GM18858 (cell line): Measurements from ENCODE around the gene SERPINE2.

ENCODE experiments used
- ATAC-seq: cut with Tn5 transposase; IDR thresholded peaks from one replicate; pipeline ENCODE4 v1.9.1; 2021; ENCODE audit not compliant: unreplicated experiment

The SERPINE2 gene

GRCh38 chr2:224039080-224039769, at the start of gene SERPINE2:
Gene SERPINE2 (minus strand): TSS chr2:224039286. CDS start chr2:224001900, 37,386 bp downstream.
- ATAC-seq: peak; percentile 33

- no peak for ATAC-seq
Observed at GRCh38 chr2:224086226-224086914, 47.3 kb upstream of the SERPINE2 start.

DNA sequence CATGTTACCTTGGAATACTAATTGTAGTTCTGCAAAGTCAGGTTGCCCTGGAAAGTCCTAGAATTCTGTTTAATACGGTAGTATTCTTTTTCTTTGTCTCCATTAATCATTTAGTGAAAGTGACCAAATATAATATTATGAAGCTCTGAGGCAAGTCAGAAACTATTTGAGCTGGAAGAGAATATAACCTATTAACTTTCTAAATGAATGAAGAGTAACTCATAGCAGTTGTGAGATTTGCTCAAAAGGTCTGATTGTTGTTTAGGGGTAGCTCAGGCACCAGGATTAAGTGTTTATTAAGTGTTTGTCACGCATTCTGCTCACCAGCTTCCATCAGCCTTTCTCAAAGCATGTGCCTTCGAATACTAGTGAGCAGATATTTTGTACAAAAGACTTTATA, 46.7 kb upstream of the SERPINE2 start:
- no peak for ATAC-seq

- ATAC-seq: no peak
Observed at GRCh38 chr2:224085246-224085645, 46.2 kb upstream of the SERPINE2 start.

- ATAC-seq: no peak
Observed at GRCh38 chr2:224084266-224084892, 45.3 kb upstream of the SERPINE2 start.

GRCh38 chr2:224083638-224084037, 44.6 kb upstream of the SERPINE2 start:
- ATAC-seq: no peak

- no peak for ATAC-seq
Observed at GRCh38 chr2:224078656-224079055, 39.6 kb upstream of the SERPINE2 start.

DNA sequence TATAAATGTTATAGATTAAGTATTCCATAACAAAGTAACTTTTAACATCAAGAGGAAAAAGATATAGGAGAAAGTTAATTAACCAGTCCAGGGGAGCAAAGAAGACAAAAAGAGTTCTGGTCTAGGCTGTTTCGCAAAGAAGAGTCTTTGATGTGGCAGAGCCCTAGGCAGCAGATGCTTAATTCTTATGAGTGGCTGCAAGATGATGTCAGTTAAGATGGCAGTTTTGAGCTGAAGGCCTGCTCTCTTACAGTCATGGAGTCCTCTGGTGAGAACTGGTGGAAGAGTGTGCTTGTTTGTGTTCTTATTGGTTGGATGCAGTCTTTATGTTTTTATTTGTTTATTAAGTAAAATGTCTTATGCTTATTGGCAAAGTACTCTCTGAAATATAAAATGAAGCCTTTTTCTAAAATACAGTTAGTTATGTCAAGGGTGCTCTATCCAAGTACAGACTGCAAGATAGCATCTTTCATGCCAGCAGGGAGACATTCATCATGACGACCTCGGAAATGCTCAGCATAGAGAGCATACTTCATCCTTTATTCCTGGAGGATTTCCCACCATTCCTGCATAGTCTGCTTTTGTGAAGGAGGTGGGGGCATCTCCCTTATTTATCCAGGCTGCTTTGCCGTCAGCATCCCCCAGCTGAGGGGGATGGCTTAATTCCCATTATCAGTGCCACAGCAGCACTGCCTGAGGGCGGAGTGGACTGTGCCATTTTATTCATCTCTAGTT, 38.9 kb upstream of the SERPINE2 start:
- no peak for ATAC-seq

- ATAC-seq: no peak
Observed at GRCh38 chr2:224075588-224075987, 36.5 kb upstream of the SERPINE2 start.

GRCh38 chr2:224073676-224074075, 34.6 kb upstream of the SERPINE2 start:
- ATAC-seq: no peak

GRCh38 chr2:224072541-224073188, 33.6 kb upstream of the SERPINE2 start:
- ATAC-seq: no peak

DNA sequence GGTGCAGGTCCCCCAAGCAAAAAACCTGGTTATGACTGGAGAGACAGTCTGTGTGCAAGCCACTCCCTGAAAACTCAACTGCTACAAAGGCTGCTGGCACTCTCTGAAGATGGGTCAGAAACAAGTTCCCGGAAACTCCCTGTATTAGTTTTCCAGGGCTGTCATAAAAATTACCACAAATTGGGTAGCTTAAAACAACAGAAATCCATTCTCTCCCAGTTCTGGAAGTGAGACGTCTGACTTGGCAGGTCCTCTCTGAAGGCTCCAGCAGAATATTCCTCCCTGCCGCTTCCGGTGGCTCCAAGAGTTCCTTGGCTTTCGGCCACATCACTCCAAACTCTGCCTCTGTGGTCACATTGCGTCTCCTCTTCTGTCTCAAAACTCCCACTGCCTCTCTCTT, 30.1 kb upstream of the SERPINE2 start:
- no peak for ATAC-seq

GRCh38 chr2:224063298-224063648, 24.2 kb upstream of the SERPINE2 start:
- no peak for ATAC-seq

- ATAC-seq: no peak
Observed at GRCh38 chr2:224062481-224063297, 23.6 kb upstream of the SERPINE2 start.

DNA sequence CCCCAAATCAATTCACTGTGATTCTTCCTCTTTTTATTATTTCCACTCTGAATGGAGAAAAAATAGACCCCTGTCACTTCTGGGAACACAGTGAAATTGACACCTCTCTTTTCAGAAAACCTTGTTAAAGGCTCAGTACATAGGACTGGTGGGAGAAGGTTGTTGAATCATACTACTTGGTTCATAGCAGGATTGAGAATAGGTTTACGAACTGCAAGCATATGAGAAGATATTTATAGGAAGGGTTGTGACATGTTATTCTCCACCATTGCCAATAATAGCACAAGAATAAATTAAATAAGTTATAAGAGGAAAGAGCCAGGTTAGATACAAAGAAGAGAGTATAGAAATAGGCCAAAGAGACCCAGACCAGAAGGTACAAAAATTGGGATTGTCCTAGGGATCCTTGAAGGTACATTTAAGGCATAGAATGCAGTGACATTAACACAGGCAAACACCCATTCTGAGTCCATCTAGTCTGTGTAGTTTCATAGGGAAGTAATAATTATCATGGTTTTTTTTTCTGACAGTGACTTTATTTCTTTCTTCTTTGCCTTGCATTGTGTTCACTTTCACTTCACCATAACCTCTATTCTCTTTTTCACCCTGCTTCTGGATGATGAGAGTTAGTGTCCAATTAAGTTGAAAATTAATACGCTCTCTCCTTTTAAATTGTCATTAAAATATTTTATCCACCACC, 21.8 kb upstream of the SERPINE2 start:
- no peak for ATAC-seq

DNA sequence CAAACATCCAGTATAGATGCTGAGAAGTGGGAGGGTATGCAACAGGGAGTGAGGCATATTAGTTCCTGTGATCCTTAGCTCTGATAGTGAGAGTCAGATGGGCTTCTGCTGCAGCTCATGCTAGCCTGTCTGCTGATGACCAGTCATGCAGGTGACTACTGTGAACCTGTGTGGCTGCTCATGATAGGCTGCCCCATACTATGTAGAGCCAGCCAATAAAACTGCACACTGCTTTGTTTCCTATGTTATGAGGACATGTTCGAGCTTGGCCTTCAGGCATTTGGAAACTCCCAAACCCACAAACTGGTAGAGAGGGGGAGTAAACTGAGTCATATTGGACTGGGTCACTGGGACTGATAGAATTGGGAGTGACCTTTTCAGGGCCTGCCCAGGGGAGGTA, 20.1 kb upstream of the SERPINE2 start:
- no peak for ATAC-seq

GRCh38 chr2:224058048-224058775, 19.1 kb upstream of the SERPINE2 start:
- ATAC-seq: no peak

DNA sequence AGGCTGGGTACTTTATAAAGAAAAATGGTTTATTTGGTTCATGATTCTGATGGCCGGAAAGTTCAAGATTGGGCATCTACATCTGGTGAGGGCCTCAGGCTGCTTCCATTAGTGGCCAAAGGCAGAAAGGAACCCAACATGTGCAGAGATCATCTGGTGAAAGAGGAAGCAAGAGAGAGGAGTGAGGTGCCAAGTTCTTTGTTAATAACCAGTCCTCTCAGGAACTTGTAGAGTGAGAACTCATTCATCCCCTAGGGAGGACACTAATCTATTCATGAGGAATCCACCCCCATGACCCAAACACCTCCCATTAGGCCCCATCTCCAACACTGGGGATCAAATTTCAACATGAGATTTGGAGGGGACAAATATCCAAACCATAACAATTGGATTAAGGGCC, 17.8 kb upstream of the SERPINE2 start:
- ATAC-seq: no peak

- ATAC-seq: no peak
Observed at GRCh38 chr2:224055101-224055500, 16.0 kb upstream of the SERPINE2 start.
